ENCODE measurements around the gene TGFBR3. TPM values are rescaled to one million over a fixed set of nuclear protein-coding genes. Genes with fewer than 3 reads are reported as not detected.

The TGFBR3 gene
- total and polyA plus RNA-seq, 2 of the 4 experiments (the other 2 are of a cell fraction): 3.0 to 11.3 TPM

GRCh38 chr1:91765293-91765692, 120.7 kb downstream of the TGFBR3 start:
- no peak overlapping the region for H2BK5ac ChIP-seq (ENCODE audit: low read depth, low read length, poor library complexity, severe bottlenecking)
- CTCF ChIA-PET: no interaction called here
- H2AFZ ChIP-seq (replicated peaks; ENCODE audit: low read length, poor library complexity): no peak overlapping the region
- H3K18ac ChIP-seq (ENCODE audit: low read depth, low read length): no peak overlapping the region
- ATAC-seq (ENCODE audit: low read depth) (no peak), DNase-seq (no peak)
- H3K4me1 ChIP-seq (ENCODE audit: control insufficient read depth, insufficient read depth, low read length): peaks cover 4% of the 10 kb centered on the region
- no peak overlapping the region for H2BK15ac ChIP-seq (ENCODE audit: low read depth, low read length)
- BruUV-seq (replicated peaks): no TSS peak
- peaks cover 2% of the 10 kb centered on the region; the same call in 1 of the 2 replicates for H3K36me3 ChIP-seq (ENCODE audit: control insufficient read depth, insufficient read depth, low read length)
- no peak overlapping the region for H2AK9ac ChIP-seq (replicated peaks; ENCODE audit: low read depth, low read length, poor library complexity)
- H3K27me3 ChIP-seq (ENCODE audit: control insufficient read depth, insufficient read depth, low read length): no peaks in the 10 kb centered on the region
- no CpG with 5 or more reads among the region's 4 CpGs for WGBS, 2 experiments (ENCODE audit: extremely low coverage in 2 of 2, insufficient read length in 1 of 2)
- intact Hi-C loops (cut with micrococcal nuclease) (no loop called here), dilution Hi-C loops (cut with HindIII; ENCODE audit: low sequenced_read_pairs, unreplicated experiment) (no loop called here), in situ Hi-C loops (cut with MboI; ENCODE audit: low sequenced_read_pairs) (no loop called here)
- H2AK5ac ChIP-seq (ENCODE audit: low read depth, low read length): peak overlapping the region; percentile 46; the same call in 1 of the 2 replicates
- H2BK120ac ChIP-seq (ENCODE audit: low read depth, low read length): no peak overlapping the region
- H3K56ac ChIP-seq (ENCODE audit: extremely low read depth, insufficient read depth, low read length): no peak overlapping the region
- H3K14ac ChIP-seq (replicated peaks; ENCODE audit: low read depth, low read length): no peak overlapping the region
- no peak overlapping the region for H3K4ac ChIP-seq (ENCODE audit: low read depth, low read length)
- no peak overlapping the region for H3K4me3 ChIP-seq (ENCODE audit: insufficient read depth, low read depth, low read length)
- H3K23ac ChIP-seq (ENCODE audit: low read depth, low read length): no peak overlapping the region
- no peak overlapping the region for H4K5ac ChIP-seq (ENCODE audit: low read depth, low read length)
- H3K9me3 ChIP-seq (ENCODE audit: control insufficient read depth, insufficient read depth, low read length): no peaks in the 10 kb centered on the region
- POLR2A ChIA-PET (ENCODE audit: unreplicated experiment): no interaction called here
- peaks cover 3% of the 10 kb centered on the region; the same call in 1 of the 2 replicates for H3K9me1 ChIP-seq (ENCODE audit: insufficient read depth, low read length)
- H4K91ac ChIP-seq (ENCODE audit: insufficient read depth, low read depth, low read length): no peak overlapping the region
- H3K79me1 ChIP-seq (ENCODE audit: low read depth in 1 of 2, low read length in 2 of 2): no peaks in the 10 kb centered on the region
- H3K9ac ChIP-seq (ENCODE audit: low read depth, low read length): no peak overlapping the region
- no peak overlapping the region for H4K8ac ChIP-seq (ENCODE audit: low read depth in 2 of 2, low read length in 2 of 2)
- H3K27ac ChIP-seq (ENCODE audit: insufficient read depth, low read length): no peak overlapping the region
- H4K20me1 ChIP-seq (ENCODE audit: insufficient read depth, low read length): no peaks in the 10 kb centered on the region
- TF ChIP-seq NFE2L2 (IDR thresholded peaks at IDR 0.05; ENCODE audit: low read depth, low read length) (no peak), MAZ (IDR thresholded peaks at IDR 0.05; ENCODE audit: borderline replicate concordance, low read depth, low read length) (no peak), FOS (IDR thresholded peaks at IDR 0.05; ENCODE audit: low read depth, low read length) (no peak), CEBPB (IDR thresholded peaks at IDR 0.05; ENCODE audit: low read depth, low read length) (no peak), CHD1 (IDR thresholded peaks at IDR 0.05; ENCODE audit: low read depth, low read length) (no peak), POLR2A (IDR thresholded peaks at IDR 0.05; ENCODE audit: low read depth, low read length) (no peak), BHLHE40 (IDR thresholded peaks at IDR 0.05; ENCODE audit: low read depth, low read length) (no peak), ELK1 (IDR thresholded peaks at IDR 0.05; ENCODE audit: borderline replicate concordance, low read depth, low read length) (no peak), RCOR1 (IDR thresholded peaks at IDR 0.05; ENCODE audit: insufficient replicate concordance, low read length) (no peak), MXI1 (IDR thresholded peaks at IDR 0.05; ENCODE audit: borderline replicate concordance, low read depth, low read length) (no peak), SMC3 (IDR thresholded peaks at IDR 0.05; ENCODE audit: low read depth, low read length) (no peak), USF2 (IDR thresholded peaks at IDR 0.05; ENCODE audit: low read depth, low read length) (no peak), RFX5 (IDR thresholded peaks at IDR 0.05; ENCODE audit: low read depth, low read length) (no peak), MAFK (IDR thresholded peaks at IDR 0.05; ENCODE audit: low read depth, low read length) (no peak), RAD21 (IDR thresholded peaks at IDR 0.05; ENCODE audit: low read length) (no peak), CTCF (conservative IDR thresholded peaks at IDR 0.05; ENCODE audit: low read depth, low read length) (no peak)
- H3K4me2 ChIP-seq (ENCODE audit: low read depth, low read length): no peak overlapping the region
- H2BK20ac ChIP-seq (ENCODE audit: low read depth, low read length): no peak overlapping the region
